Non-pigmented ciliary epithelial cell (primary cell): ENCODE measurements around the gene LRRK2.
"Not testable (repeated sequence)": the region's sequence is repeated elsewhere in the genome, so short reads cannot be mapped to it uniquely, and the experiment has no call there.

Experiments used
- DNase-seq: peaks from one replicate; pipeline ENCODE4 v3.0.0-alpha.2; 2010; ENCODE audit warnings: low read depth

LRRK2 gene

DNA sequence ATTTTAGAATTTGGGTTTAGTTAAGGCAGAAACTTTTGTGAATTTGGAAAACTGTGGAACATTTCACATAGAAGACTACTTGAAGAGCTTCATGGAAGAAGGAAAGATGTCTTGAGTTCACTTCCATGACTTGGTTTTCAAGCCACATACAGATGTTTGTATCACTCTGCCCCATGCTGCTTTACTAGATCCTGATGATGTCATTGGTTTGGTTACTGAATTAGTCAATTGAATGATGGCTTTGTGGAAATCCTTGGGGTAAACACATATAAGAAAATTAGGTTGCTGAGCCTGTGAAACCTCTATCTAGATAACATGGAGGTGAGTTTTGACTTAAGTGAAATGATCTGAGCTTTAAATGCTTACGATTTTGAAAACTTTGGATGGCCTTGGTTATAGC lies 90.6 kb downstream of the LRRK2 start:
- DNase-seq = no peak

DNA sequence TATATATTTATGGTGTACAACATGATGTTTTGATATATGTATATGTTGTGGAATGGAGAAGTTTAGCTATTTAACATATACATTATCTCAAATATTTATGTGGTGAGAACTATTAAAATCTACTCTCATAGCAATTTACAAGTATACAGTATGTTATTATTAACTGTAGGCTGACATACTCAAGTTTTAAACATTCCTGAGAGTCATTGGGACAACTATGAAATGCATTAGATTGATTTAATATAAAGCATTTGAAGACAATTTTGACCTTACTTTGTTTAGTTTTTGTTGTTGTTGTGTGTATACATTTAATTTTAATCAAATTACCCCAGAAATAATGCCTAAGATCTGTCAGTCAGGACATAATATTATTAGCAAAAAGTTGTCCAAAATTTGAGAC lies 99.5 kb downstream of the LRRK2 start:
- DNase-seq = no peak

DNA sequence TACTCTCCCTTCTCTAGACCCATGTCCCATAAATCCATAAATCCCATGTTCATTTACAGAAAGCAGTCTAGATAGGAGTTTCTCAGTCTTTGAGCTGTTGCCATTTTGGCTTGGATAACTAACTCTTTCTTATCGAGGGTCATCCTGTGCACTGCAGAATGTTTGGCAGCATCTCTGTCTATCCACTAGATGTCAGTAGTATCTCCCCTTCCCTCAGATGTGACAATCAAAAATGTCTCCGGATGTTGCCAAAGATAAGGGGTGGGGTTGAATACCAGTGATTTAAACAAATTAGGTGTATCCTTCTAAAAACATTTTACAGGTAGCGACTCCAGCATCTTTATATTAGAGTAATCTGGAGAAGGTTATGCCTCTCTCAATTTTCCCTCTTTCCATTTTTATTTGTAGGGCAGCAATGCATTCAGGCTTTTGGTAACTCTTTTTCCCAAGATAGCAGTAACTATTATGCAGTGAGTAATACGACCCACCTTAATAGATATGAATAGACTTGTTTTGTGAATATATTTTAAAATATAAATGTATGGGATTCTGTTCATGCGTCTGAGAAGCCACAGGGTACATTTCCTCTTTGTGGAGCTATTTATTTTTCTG lies 100.7 kb downstream of the LRRK2 start:
- DNase-seq = no peak

DNA sequence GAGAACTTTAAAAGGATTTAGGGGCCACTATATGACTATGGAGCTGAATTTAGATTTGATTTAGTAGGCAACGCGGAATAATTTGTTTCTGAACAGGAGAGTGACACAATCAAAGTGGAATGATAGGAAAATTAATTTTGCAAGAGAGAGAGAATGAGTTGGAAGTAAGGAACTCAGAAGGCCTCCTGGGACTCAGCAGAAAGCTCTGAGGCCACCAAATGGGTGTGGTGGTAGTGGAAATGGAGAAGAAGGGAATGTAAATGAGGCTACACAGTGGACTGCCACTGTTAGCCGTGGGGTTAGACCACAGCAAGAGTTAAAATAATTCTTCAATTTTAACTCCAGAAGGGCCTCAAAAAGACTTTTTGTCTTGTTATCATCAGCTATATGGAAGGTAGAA lies 102.7 kb downstream of the LRRK2 start:
- DNase-seq = no peak

DNA sequence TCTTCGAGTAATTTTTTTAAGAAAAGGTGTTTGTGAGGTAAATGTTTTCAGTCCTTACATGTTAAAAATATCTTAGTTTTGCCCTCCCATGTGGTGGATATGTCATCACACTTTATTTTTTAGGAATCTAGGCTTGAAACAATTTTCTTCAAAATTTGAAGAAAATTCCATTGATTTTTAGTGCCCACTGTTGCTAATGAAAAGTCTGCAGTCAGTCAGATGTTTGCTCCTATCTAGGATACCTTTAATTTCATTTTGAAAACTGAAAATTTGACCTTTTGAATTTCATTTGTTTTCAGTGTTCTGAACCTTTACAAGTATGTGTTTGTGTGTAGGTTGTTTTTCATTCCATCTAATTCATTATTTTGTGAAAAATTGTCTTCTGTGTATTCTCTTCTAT lies 105.4 kb downstream of the LRRK2 start:
- no peak for DNase-seq

DNA sequence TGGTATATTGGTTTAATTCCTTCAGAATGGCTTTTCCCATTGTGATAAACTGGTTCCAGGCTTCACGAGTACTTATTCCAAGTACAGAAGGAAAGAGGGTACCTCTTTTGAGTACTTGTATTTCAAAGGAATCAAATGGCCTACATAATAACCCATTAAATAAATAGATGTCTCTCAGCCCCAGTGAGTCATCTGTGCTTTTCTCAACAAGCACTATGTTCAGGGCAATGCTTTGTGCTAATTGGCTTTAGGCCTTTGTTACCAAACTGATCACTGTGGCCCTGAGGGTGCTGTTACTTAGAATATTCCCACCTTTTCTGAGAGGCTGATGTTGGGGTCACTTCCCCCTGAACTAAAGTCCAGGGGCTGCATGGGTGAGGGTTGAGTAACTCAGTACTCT lies 107.1 kb downstream of the LRRK2 start:
- no peak for DNase-seq

DNA sequence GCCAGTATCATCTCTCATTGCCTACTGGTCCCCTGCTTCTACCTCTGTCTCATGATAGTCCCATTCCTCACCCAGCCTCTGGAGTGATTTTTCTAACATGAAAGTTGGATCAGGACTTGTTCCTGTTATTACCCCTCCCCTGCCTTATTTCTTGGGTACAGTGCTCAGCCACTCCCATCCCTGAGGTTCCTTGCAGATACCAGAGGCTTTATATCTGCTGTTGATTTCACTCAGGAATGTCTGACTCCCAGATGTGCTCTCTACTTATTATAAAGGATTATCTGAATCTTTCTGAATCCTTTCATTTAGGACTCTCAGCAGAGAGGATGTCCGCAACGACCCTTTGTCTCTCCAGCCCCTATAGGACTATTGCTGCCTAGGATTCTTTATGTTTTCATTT lies 111.2 kb downstream of the LRRK2 start:
- no peak for DNase-seq

DNA sequence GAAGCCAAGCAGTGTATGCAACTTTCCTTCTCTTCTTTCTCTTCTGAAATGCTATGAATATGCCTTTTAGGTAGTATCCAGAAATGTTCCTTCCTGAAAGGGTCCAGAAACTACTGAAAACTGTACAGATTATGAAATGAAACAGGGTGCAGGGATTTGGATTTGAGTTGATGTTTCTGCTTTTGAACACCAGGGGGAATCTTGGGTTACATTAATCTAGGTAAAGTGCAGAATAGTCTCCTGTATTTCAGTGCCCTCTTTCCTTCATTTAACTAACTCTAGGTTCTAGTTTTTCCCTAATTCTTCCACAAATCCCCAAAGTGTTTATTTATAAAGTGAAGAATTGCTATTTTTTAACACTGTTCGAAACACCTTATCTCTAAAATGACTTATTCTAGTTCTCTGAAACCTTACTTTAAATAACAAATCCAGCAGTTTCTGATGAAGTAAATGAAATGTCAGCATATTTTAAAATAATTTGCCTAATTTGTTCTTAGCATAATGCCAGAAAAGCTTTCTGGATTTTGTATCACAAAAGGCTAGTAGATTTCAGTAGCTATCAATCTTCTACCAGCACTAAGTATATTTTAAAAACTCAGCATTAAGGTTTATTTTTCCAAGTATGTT lies 111.9 kb downstream of the LRRK2 start:
- DNase-seq = no peak

DNA sequence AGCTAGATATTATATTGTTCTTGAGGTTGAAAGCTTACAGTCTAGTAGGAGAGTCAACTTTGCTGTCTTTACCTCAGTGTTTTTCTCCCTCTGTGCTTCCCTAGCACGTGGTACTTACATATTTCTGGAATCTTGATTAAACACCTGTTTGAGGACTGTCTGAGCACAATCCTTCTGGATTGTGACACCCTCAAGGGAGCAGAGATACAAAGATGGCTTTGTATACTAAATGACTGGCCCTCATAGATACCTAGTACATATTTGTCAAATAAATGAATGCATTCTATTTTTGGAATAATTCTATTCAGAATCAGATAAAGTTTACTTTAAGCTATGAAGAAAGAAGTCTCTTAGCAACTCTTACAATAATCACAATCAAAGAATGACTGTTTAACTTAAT lies 113.3 kb downstream of the LRRK2 start:
- DNase-seq = no peak

DNA sequence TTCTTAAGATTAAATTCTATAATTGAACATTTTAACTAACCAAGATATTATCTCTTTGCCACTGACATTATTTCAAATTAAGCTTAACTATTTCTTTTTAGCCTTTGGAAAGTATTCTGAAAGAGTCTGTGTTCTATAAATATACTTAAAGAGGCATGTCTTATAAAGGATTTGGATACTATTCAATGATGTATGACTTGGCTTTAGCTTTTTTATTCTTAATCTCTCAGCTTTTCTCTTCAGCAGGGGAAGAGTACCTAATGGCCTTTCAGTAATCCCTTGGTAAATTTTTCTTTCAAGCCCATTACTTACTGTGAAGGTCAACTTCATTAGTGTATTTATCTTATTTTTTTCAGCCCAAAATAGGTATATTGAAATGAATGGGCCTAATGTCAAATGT lies 113.8 kb downstream of the LRRK2 start:
- DNase-seq = no peak

DNA sequence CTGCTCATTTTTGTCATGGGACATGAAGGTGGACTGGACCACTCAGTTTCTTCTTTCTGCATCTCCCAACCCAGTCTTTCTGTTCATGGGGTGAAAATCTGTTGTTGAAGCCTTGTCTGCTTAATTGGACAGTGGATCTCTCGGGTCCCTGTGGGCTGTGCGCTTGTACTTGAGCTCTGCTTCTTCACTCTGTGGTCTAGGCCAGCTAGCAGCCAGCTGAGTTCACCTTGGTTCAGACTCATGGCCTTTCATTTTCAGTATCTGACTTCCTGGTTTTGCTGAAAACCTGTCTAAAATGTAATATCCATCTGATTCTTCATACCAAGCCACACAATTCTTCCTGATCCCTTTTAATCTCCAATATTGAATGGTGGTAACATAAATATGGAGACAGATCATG lies 117.2 kb downstream of the LRRK2 start:
- no peak for DNase-seq

DNA sequence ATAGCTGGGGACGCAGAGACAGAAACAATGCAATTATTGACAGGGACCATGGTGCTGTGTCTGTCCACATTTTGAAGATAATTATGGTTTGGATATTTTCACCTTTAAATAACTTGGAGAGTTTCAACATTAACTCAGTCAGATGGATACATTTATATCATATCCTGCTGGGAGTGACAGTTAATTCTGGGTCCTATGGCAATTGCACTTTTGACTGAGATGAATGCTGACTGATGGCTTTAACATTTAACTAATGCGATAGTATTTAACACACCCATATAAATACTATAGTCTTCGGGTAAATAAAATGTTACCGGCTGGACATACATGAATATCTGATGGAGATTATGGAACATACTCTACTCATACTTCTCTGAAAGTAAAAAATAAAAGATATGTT lies 118.3 kb downstream of the LRRK2 start:
- no peak for DNase-seq

DNA sequence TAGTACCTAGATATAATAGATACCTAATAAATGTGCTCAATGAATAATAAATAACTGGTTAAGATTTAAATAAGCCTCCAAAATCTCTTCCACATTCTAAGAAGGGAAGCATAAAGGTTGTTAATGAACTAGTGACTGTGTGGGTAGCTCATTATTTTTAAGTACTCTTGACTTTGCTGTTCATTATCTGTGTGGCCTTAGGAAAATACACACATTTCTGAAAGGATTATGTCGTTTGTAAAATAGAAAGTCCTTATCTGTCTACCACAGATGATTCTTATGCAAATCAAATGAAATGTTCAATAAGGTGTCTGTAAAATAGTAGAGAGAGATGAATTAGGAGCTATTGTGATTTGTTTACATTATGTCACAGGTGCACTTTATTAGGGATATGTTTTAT lies 119.5 kb downstream of the LRRK2 start:
- DNase-seq = no peak

DNA sequence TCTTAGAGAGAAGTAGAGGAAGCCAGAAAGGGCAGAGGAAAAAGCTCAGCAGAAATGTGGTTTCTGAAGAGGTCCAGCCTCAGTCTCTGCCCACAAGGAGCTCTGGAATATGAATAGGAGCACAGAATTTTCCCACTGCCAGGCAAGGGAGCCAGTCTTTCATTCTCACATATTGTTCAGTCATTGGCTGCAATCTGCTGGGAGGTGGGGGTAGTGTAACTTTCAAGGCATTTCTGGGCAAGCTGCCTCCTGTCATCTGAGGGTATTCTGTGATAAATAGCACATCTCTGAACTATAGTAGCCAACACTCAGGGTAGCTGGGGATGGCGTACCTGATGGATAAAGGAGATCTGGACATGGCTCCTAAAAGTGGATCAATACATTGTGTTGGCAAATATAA lies 127.2 kb downstream of the LRRK2 start:
- no peak for DNase-seq

DNA sequence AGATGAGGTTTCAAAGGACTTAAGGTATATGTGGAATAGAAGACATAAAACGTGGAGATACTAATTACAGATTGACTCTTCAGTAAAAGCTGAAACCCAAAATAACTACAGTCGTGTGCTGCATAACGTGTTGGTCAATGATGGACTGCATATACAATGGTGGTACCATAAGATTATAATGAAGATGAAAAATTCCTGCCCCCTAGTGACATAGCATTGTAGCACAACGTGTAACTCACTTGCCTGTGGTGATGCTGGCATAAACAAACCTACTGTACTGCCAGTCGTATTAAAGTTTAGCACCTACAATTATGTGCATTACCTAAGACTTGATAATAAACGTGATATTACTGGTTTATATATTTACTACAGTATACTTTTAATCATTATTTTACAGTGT lies 150.3 kb downstream of the LRRK2 start:
- no peak for DNase-seq

DNA sequence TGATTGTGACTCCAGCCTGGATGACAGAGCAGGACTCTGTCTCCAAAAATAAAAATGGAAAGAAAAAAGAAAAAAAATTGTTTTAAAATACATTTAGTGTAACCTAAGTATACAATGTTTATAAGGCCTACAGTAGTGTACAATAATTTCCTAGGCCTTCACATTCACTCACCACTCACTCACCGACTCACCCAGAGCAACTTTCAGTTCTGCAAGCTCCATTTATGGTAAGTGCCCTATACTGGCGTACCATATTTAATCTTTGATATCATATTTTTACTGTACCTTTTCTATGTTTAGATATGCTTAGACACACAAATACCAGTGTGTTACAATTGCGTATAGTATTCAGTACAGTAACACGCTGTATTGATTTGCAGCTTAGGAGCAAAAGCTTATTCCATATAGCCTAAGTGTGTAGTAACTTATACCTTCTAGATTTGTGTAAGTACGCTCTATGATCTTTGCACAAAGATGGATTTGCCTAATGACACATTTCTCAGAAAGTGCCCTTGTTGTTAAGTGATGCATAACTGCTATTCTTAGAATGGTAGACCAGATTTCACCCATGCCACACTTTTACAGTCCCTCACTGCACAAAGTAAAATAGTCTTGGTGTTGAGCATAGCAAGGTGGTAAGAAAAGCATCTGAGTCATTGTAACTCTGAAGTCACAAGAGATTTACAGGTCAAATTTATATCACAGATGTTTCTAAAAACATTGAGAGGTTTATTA lies 151.9 kb downstream of the LRRK2 start:
- no peak for DNase-seq

DNA sequence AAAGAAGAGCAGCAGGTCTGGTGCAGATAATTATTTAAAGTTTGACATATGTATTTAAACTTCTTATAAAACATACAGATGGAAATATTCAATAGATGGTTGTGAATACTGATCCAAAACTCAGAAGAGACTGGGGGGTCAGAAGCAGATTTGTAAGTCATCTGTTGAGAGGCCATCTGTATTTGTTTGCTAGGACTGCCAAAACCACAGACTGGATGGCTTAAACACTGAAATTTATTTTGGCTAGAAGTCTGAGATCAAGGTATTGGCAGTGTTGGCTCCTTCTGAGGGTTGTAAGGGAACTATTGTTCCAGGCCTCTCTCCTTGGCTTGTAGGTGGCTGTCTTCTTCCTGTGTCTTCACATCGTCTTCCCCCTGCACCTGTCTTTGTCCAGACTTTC lies 153.9 kb downstream of the LRRK2 start:
- no peak for DNase-seq

DNA sequence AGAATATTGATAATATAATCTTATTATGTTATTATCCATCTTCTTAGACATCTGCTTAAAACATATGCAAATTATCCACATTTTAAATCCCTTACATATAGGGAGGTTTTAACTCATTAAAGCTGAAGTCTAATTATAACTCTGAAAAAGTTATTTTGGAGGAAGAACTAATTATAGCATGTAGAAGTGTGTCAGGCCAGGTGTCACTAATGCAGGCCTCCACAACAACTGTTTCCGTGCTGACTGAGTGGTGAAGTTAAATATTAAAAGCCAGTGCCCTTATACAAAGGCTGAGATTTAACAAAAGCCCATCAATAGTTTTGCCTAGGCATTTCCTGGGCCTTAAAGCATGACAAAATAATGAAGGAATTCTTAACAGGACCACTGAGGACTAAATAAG lies 157.4 kb downstream of the LRRK2 start:
- DNase-seq = no peak

DNA sequence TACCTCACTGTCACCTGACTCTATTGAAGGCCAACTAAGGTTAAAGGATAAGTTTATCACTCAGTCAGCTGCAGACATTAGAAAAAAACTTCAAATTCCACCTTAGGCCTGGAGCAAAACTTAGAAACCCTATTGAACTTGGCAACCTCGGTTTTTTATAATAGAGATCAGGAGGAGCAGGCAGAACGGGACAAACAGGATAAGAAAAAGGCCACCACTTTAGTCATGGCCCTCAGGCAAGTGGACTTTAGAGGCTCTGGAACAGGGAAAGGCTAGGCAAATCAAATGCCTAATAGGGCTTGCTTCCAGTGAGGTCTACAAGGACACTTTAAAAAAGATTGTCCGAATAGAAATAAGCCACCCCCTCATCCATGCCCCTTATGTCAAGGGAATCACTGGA lies 162.5 kb downstream of the LRRK2 start:
- DNase-seq = not testable (repeated sequence)

DNA sequence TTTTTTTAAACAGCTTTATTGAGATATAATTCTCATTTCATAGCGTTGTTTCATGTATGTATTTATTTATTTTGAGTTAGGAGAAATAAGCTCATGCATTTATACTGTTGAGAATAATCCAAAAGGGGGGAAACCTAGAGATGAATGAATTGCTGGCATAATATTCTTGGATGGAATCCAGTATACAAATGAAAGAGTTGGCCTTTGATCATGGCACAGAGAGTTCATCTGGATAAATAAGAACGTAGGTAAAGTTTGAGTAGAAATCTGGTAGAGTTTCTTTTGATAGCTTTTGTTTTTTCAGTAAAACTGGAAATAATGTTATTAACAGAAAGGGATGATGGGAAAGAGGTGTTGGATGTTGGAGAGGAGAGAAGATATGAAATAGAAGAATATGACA lies 166.2 kb downstream of the LRRK2 start:
- DNase-seq = no peak

DNA sequence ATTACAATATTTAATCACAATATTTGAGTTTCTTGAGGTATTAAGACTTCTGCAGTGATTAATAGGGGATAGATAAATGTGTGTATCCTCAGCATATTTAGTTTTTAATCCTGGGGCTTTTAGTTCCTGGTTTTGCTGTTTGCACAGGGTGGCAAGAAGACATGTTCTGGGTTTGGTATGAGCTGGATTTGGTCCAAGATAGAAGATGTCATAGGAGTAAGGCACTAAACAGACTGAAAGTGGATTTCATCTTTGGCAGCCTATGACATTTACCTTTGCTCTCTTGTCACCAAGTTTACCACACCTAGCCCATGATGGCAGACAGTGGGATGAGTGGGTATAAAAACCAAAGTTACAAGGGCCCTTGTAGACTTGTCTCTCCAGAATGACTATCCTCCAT lies 168.2 kb downstream of the LRRK2 start:
- DNase-seq = no peak

DNA sequence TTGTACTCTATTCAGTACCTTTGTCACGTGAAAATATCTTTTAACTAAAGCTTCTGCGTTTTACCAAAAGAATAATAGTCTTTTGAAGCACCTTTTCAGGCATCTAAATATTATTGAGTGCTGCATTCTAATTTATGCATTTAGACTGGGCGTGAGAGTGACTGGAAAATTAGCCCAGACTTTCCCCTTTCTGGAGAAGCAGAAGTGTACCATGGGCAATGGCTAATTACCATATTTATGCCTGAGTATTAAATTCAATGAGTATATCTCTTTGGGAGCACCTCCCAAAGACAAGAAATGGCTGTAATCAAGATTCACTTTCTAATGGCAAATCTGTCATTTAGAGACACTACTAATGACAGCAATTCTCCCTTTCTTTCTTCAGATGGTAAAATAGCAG lies 174.9 kb downstream of the LRRK2 start:
- no peak for DNase-seq

DNA sequence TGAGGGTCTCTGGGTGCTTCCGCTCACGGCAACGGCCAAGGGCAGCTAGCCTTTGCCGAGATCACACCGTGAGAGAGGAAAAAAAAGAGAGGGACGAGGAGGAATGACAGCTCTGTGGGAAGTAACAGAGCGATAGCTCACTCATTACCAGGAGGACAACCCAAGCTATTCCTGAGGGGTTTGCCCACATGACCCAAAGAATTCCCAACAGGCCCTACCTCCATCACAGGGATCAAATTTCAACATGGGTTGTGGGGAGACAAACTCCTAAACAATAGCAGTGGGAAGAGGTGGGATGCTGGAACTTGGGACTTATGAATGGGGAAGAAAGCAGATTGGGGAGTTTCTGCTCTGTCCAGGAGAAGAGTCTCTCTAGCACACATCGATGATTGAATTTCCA lies 180.6 kb downstream of the LRRK2 start:
- no peak for DNase-seq
